ENCODE measurements around the gene ABHD3. TPM values are rescaled to one million over a fixed set of nuclear protein-coding genes. Genes with fewer than 3 reads are reported as not detected.
"Not testable (repeated sequence)": the region's sequence is repeated elsewhere in the genome, so short reads cannot be mapped to it uniquely, and the experiment has no call there.

Gene ABHD3
- total and polyA plus RNA-seq, 7 experiments from 2014 or later = 21.9 to 53.1 (median 39.6) TPM

DNA sequence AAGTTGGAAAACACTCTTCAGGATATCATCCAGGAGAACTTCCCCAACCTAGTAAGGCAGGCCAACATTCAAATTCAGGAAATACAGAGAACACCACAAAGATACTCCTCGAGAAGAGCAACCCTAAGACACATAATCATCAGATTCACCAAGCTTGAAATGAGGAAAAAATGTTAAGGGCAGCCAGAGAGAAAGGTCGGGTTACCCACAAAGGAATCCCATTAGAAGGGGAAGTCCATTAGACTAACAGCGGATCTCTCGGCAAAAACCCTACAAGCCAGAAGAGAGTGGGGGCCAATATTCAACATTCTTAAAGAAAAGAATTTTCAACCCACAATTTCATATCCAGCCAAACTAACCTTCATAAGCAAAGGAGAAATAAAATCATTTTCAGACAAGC, 32.4 kb upstream of the ABHD3 start:
- POLR2A ChIA-PET = interaction anchor here (0.6 kb wide), 1 partner anchor 12 kb away, joined by 7 read pairs; no protein-coding TSS in a partner anchor
- ATAC-seq, CTCF ChIA-PET: not testable (repeated sequence)

DNA sequence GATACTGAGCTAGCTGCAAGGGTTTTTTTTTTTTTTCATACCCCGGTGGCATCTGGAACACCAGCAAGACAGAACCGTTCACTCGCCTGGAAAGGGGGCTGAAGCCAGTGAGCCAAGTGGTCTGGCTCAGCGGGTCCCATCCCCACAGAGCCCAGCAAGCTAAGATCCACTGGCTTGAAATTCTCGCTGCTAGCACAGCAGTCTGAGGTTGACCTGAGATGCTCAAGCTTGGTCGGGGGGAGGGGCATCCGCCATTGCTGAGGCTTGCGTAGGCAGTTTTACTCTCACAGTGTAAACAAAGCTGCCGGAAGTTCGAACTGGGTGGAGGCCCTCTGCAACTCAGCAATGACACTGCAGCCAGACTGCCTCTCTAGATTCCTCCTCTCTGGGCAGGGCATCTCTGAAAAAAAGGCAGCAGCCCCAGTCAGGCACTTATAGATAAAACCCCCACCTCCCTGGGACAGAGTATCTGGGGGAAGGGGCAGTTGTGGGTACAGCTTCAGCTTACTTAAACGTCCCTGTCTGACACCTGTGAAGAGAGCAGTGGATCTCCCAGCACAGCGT, 31.0 kb upstream of the ABHD3 start:
- Mint-ChIP-seq H3K27ac (peak overlapping the region in 7 of 9 donors; percentile 15 to 79 (median 26)), H3K36me3 (peaks cover 6 to 24% (median 8%) of the 10 kb centered on the region in 5 donors), H3K4me1 (peaks cover 7 to 19% (median 12%) of the 10 kb centered on the region in 7 donors), H3K9me3 (peaks cover 2 to 21% (median 6%) of the 10 kb centered on the region in 11 donors), H3K4me3 (no peak overlapping the region), H3K27me3 (peaks cover 0 to 24% (median 5%) of the 10 kb centered on the region in 5 donors)
- Histone ChIP-seq H3K36me3 (ENCODE audit: control insufficient read depth in 2 of 3, insufficient read depth in 3 of 3, low read length in 3 of 3) (no peaks in the 10 kb centered on the region), H3K4me1 (ENCODE audit: control insufficient read depth in 2 of 2, insufficient read depth in 2 of 2, low read length in 2 of 2) (peaks cover 0 to 6% of the 10 kb centered on the region in 2 donors), H3K27ac (ENCODE audit: low read depth, low read length) (no peak overlapping the region), H3K4me3 (ENCODE audit: low read length) (no peak overlapping the region), H3K9me3 (ENCODE audit: control insufficient read depth in 2 of 3, low read length in 3 of 3) (no peaks in the 10 kb centered on the region), H3K27me3 (ENCODE audit: control insufficient read depth in 2 of 2, insufficient read depth in 2 of 2, low read length in 2 of 2) (no peaks in the 10 kb centered on the region)
- no peak for ATAC-seq
- POLR2A ChIA-PET = no interaction called here
- intact Hi-C loops (cut with micrococcal nuclease) = loop anchor here in 1 of 2 donors (1.0 kb wide), 1 partner anchor 31 kb away; the partner anchor contains the start of gene ABHD3
- CTCF ChIA-PET = interaction anchor here (0.6 kb wide), 1 partner anchor 43 kb away, joined by 3 read pairs; no protein-coding TSS in a partner anchor
- peak in 6 of 9 donors; percentile 7 to 43 (median 35) for DNase-seq

More for the DNA sequence above, 32.4 kb upstream of the ABHD3 start:
- peaks cover 0 to 18% (median 5%) of the 10 kb centered on the region in 5 donors for H3K27me3 Mint-ChIP-seq
- H3K4me3 ChIP-seq (ENCODE audit: low read length); H3K36me3 ChIP-seq (ENCODE audit: control insufficient read depth in 2 of 3, insufficient read depth in 3 of 3, low read length in 3 of 3); H3K27ac Mint-ChIP-seq; H3K9me3 ChIP-seq (ENCODE audit: control insufficient read depth in 2 of 3, low read length in 3 of 3); H3K27ac ChIP-seq (ENCODE audit: low read depth, low read length); DNase-seq; H3K4me1 ChIP-seq (ENCODE audit: control insufficient read depth in 2 of 2, insufficient read depth in 2 of 2, low read length in 2 of 2); intact Hi-C loops (cut with micrococcal nuclease); H3K27me3 ChIP-seq (ENCODE audit: control insufficient read depth in 2 of 2, insufficient read depth in 2 of 2, low read length in 2 of 2); H3K4me3 Mint-ChIP-seq: not testable (repeated sequence)
- peaks cover 7 to 22% (median 15%) of the 10 kb centered on the region in 7 donors for H3K4me1 Mint-ChIP-seq
- H3K36me3 Mint-ChIP-seq = peaks cover 0 to 24% (median 6%) of the 10 kb centered on the region in 5 donors
- peaks cover 0 to 21% (median 5%) of the 10 kb centered on the region in 11 donors for H3K9me3 Mint-ChIP-seq

DNA sequence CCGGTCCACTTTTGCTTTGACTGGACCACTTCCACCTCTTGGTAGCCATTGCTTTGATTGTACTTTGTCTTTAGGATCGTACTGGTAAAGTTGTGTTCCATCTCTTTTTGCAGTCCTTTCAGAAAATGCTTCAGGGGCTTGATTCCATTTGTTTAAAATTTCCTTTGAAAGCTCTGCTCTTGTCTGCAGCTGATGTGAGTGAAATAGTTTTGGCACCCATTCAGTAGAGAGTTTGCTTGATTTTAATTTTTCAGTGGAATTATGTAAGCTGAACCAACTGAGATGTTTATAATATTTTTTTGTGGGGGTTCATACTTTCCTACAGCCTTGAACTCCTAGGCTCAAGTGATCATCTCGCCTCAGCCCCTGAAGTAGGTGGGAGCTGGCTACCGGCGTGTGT, 28.4 kb upstream of the ABHD3 start:
- Histone ChIP-seq H3K4me1 (ENCODE audit: control insufficient read depth in 2 of 2, insufficient read depth in 2 of 2, low read length in 2 of 2) (no peaks in the 10 kb centered on the region), H3K27me3 (ENCODE audit: control insufficient read depth in 2 of 2, insufficient read depth in 2 of 2, low read length in 2 of 2) (no peaks in the 10 kb centered on the region), H3K27ac (ENCODE audit: low read depth, low read length) (no peak overlapping the region), H3K4me3 (ENCODE audit: low read length) (no peak overlapping the region), H3K9me3 (ENCODE audit: control insufficient read depth in 2 of 3, low read length in 3 of 3) (no peaks in the 10 kb centered on the region), H3K36me3 (ENCODE audit: control insufficient read depth in 2 of 3, insufficient read depth in 3 of 3, low read length in 3 of 3) (no peaks in the 10 kb centered on the region)
- intact Hi-C loops (cut with micrococcal nuclease) = no loop called here
- CTCF ChIA-PET = interaction anchor here (0.7 kb wide), 1 partner anchor 230 kb away, joined by 3 read pairs; no protein-coding TSS in a partner anchor
- Mint-ChIP-seq H3K27ac (no peak overlapping the region), H3K9me3 (peaks cover 2 to 19% (median 6%) of the 10 kb centered on the region in 11 donors), H3K27me3 (peaks cover 0 to 17% (median 5%) of the 10 kb centered on the region in 5 donors), H3K4me1 (peaks cover 0 to 4% (median 0%) of the 10 kb centered on the region in 7 donors), H3K4me3 (no peak overlapping the region), H3K36me3 (peaks cover 6 to 19% (median 8%) of the 10 kb centered on the region in 5 donors)
- ATAC-seq (no peak), DNase-seq (no peak)
- POLR2A ChIA-PET = no interaction called here

DNA sequence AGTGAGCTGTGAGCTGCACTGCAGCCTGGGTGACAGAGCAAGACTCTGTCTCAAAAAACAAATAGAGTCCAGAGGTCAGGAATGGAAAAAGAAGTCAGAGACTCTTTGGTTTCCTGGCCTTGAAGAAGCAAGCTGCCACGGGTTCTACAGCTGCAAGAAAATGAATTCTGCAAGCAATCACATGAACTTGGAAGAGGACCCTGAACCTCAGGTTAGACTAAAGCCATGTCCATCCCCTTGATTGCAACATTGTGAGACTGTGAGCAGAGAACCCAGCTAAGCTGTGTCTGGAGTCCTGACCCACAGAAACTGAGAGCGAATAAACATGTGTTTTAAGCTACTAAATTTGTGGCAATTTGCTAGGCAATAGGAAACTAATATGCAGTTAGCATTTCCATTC, 23.1 kb upstream of the ABHD3 start:
- intact Hi-C loops (cut with micrococcal nuclease) = loop anchor here in 1 of 2 donors (10.0 kb wide), 1 partner anchor 227 kb away; no protein-coding TSS in a partner anchor
- Mint-ChIP-seq H3K9me3 (peaks cover 0 to 6% (median 0%) of the 10 kb centered on the region in 11 donors), H3K4me1 (peaks cover 0 to 4% (median 0%) of the 10 kb centered on the region in 7 donors), H3K27me3 (peaks cover 0 to 6% (median 0%) of the 10 kb centered on the region in 5 donors), H3K27ac (no peak overlapping the region), H3K4me3 (no peak overlapping the region), H3K36me3 (peaks cover 0 to 9% (median 5%) of the 10 kb centered on the region in 5 donors)
- CTCF ChIA-PET = no interaction called here
- no peak overlapping the region for H3K4me3 ChIP-seq (ENCODE audit: low read length)
- no peaks in the 10 kb centered on the region for H3K36me3 ChIP-seq (ENCODE audit: control insufficient read depth in 2 of 3, insufficient read depth in 3 of 3, low read length in 3 of 3)
- no peaks in the 10 kb centered on the region for H3K27me3 ChIP-seq (ENCODE audit: control insufficient read depth in 2 of 2, insufficient read depth in 2 of 2, low read length in 2 of 2)
- ATAC-seq (no peak), DNase-seq (no peak)
- POLR2A ChIA-PET = no interaction called here
- H3K4me1 ChIP-seq (ENCODE audit: control insufficient read depth in 2 of 2, insufficient read depth in 2 of 2, low read length in 2 of 2) = no peaks in the 10 kb centered on the region
- H3K9me3 ChIP-seq (ENCODE audit: control insufficient read depth in 2 of 3, low read length in 3 of 3) = no peaks in the 10 kb centered on the region
- no peak overlapping the region for H3K27ac ChIP-seq (ENCODE audit: low read depth, low read length)

DNA sequence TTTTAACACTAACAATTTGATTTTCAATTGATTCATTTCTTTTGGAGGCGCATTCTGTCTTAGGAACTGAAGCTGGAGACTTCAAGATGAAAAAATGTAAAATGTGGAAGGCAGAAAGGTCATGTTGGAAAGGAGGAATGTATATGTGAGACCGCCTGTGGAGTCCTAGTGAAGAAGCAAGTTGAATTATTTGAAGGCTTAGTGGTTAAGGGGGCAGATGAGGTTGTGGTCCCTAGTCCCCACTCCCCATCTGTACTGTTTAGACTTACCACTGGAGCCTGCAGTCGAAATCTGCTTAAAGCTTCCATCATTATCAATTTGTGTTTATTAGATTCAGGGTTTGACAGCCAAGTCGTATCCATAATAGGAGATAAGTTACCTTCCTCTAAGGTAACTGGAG, 20.6 kb upstream of the ABHD3 start:
- DNase-seq = no peak
- CTCF ChIA-PET = no interaction called here
- peaks cover 0 to 5% (median 0%) of the 10 kb centered on the region in 5 donors for H3K36me3 Mint-ChIP-seq
- H3K4me3 Mint-ChIP-seq = no peak overlapping the region
- H3K27ac Mint-ChIP-seq = peak overlapping the region in 1 of 9 donors; percentile 11
- POLR2A ChIA-PET = no interaction called here
- no peak for ATAC-seq
- Histone ChIP-seq H3K4me3 (ENCODE audit: low read length) (no peak overlapping the region), H3K27ac (ENCODE audit: low read depth, low read length) (no peak overlapping the region), H3K36me3 (ENCODE audit: control insufficient read depth in 2 of 3, insufficient read depth in 3 of 3, low read length in 3 of 3) (no peaks in the 10 kb centered on the region), H3K27me3 (ENCODE audit: control insufficient read depth in 2 of 2, insufficient read depth in 2 of 2, low read length in 2 of 2) (no peaks in the 10 kb centered on the region), H3K9me3 (ENCODE audit: control insufficient read depth in 2 of 3, low read length in 3 of 3) (no peaks in the 10 kb centered on the region), H3K4me1 (ENCODE audit: control insufficient read depth in 2 of 2, insufficient read depth in 2 of 2, low read length in 2 of 2) (no peaks in the 10 kb centered on the region)
- H3K27me3 Mint-ChIP-seq = peaks cover 0 to 4% (median 0%) of the 10 kb centered on the region in 5 donors
- peaks cover 0 to 2% (median 0%) of the 10 kb centered on the region in 11 donors for H3K9me3 Mint-ChIP-seq
- peaks cover 0 to 4% (median 0%) of the 10 kb centered on the region in 7 donors for H3K4me1 Mint-ChIP-seq
- intact Hi-C loops (cut with micrococcal nuclease) = loop anchor here in 1 of 2 donors (10.0 kb wide), 1 partner anchor 230 kb away; no protein-coding TSS in a partner anchor

DNA sequence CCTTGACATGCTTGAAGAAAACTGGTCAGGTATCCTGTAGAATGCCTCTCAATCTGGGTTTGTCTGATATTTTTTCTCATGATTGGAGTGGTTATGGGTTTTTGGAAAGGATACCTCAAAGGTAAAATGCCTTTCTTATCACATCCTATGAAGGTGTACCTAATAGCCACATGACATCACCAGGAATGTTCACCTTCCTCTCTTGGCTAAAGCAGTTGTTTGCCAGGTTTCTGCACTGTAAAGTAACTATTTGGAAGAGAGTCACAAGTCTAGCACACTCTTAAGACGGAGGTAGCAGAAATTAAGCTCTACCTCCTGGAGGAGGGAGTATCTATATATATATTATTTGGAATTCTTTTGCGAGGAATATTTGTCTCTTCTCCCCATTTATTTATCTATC, 18.1 kb upstream of the ABHD3 start:
- no peaks in the 10 kb centered on the region for H3K9me3 ChIP-seq (ENCODE audit: control insufficient read depth in 2 of 3, low read length in 3 of 3)
- no peaks in the 10 kb centered on the region for H3K36me3 ChIP-seq (ENCODE audit: control insufficient read depth in 2 of 3, insufficient read depth in 3 of 3, low read length in 3 of 3)
- Mint-ChIP-seq H3K36me3 (peaks cover 0 to 5% (median 0%) of the 10 kb centered on the region in 5 donors), H3K4me1 (peaks cover 0 to 4% (median 0%) of the 10 kb centered on the region in 7 donors), H3K4me3 (no peak overlapping the region), H3K27ac (no peak overlapping the region), H3K9me3 (peaks cover 0 to 4% (median 0%) of the 10 kb centered on the region in 11 donors), H3K27me3 (peaks cover 0 to 4% (median 0%) of the 10 kb centered on the region in 5 donors)
- no peak overlapping the region for H3K4me3 ChIP-seq (ENCODE audit: low read length)
- intact Hi-C loops (cut with micrococcal nuclease) = loop anchor here in 1 of 2 donors (10.0 kb wide), 1 partner anchor 232 kb away; no protein-coding TSS in a partner anchor
- H3K27me3 ChIP-seq (ENCODE audit: control insufficient read depth in 2 of 2, insufficient read depth in 2 of 2, low read length in 2 of 2) = no peaks in the 10 kb centered on the region
- no peaks in the 10 kb centered on the region for H3K4me1 ChIP-seq (ENCODE audit: control insufficient read depth in 2 of 2, insufficient read depth in 2 of 2, low read length in 2 of 2)
- ChIA-PET POLR2A (no interaction called here), CTCF (no interaction called here)
- ATAC-seq (no peak), DNase-seq (no peak)
- H3K27ac ChIP-seq (ENCODE audit: low read depth, low read length) = no peak overlapping the region
